Measurements from ENCODE around the gene CYTH1. TPM values are rescaled to one million over a fixed set of nuclear protein-coding genes. Genes with fewer than 3 reads are reported as not detected.

CYTH1 gene
- total and polyA plus RNA-seq, 8 donors: 18.3 to 34.4 (median 23.5) TPM

- H3K36me3 ChIP-seq: peaks cover 0 to 49% (median 12%) of the 10 kb centered on the region in 3 donors
- TF ChIP-seq CTCF (IDR thresholded peaks at IDR 0.05): no peak
- intact Hi-C loops (cut with DNase I): no loop called here
- H3K27me3 ChIP-seq: no peaks in the 10 kb centered on the region
- 89 to 94% methylated on average over 24 of the region's 24 CpGs for whole genome bisulfite sequencing, 2 donors
- ATAC-seq: no peak
- no peak overlapping the region for H3K27ac ChIP-seq
- no peaks in the 10 kb centered on the region for H3K9me3 ChIP-seq
- no peak overlapping the region for H3K4me3 ChIP-seq
- no peak for FAIRE-seq
- H3K4me1 ChIP-seq: no peaks in the 10 kb centered on the region
- peak in 1 of 6 donors; percentile 32 for DNase-seq
These were observed 102.3 kb downstream of the CYTH1 start for GRCh38 chr17:78679495-78680395.

- Histone ChIP-seq H3K4me3 (no peak overlapping the region), H3K27ac (no peak overlapping the region), H3K9me3 (no peaks in the 10 kb centered on the region), H3K27me3 (no peaks in the 10 kb centered on the region), H3K36me3 (peaks cover 0 to 50% (median 12%) of the 10 kb centered on the region in 3 donors), H3K4me1 (no peaks in the 10 kb centered on the region)
- intact Hi-C loops (cut with DNase I): no loop called here
- TF ChIP-seq CTCF (IDR thresholded peaks at IDR 0.05): no peak
- DNase-seq (peak in 1 of 6 donors; percentile 29), ATAC-seq (no peak), FAIRE-seq (no peak)
- WGBS, 2 donors: 99 to 100% methylated on average over 6 of the region's 6 CpGs
These were observed 103.4 kb downstream of the CYTH1 start for GRCh38 chr17:78678711-78679110.

GRCh38 chr17:78678222-78678557 is 103.9 kb downstream of the CYTH1 start:
- Histone ChIP-seq H3K36me3 (peaks cover 0 to 50% (median 12%) of the 10 kb centered on the region in 3 donors), H3K4me3 (no peak overlapping the region), H3K9me3 (no peaks in the 10 kb centered on the region), H3K27ac (no peak overlapping the region), H3K4me1 (no peaks in the 10 kb centered on the region), H3K27me3 (no peaks in the 10 kb centered on the region)
- ATAC-seq (no peak), DNase-seq (peak in 1 of 6 donors; percentile 32), FAIRE-seq (no peak)
- 93 to 98% methylated on average over 11 of the region's 11 CpGs for WGBS, 2 donors
- intact Hi-C loops (cut with DNase I): no loop called here
- TF ChIP-seq CTCF (IDR thresholded peaks at IDR 0.05): no peak

- peaks cover 0 to 50% (median 12%) of the 10 kb centered on the region in 3 donors for H3K36me3 ChIP-seq
- H3K27ac ChIP-seq: no peak overlapping the region
- H3K4me3 ChIP-seq: no peak overlapping the region
- peak in 1 of 6 donors; percentile 41 for DNase-seq
- WGBS, 2 donors: 91 to 94% methylated on average over 25 of the region's 25 CpGs
- H3K27me3 ChIP-seq: no peaks in the 10 kb centered on the region
- H3K9me3 ChIP-seq: no peaks in the 10 kb centered on the region
- ATAC-seq: no peak
- no peak for TF ChIP-seq CTCF (IDR thresholded peaks at IDR 0.05)
- FAIRE-seq: no peak
- no peaks in the 10 kb centered on the region for H3K4me1 ChIP-seq
- intact Hi-C loops (cut with DNase I): no loop called here
These were observed 104.5 kb downstream of the CYTH1 start for GRCh38 chr17:78677303-78678221.

All from pancreas (tissue), 10 donors.